Gastroesophageal sphincter (tissue), 4 donors: Measurements from ENCODE around the gene PTPRU. TPM values are rescaled to one million over a fixed set of nuclear protein-coding genes. Genes with fewer than 3 reads are reported as not detected.

Source experiments
- ATAC-seq: fragments of 150-250 bp; one replicate; pipeline ENCODE4 v1.9.1; 2016; ENCODE audit warnings: mild to moderate bottlenecking, moderate library complexity
- H3K27ac ChIP-seq, 4 donors: fragments of 200-600 bp; sonication (generic) in 3 of 4; 1 replicate in 3 of 4; 2 replicates in 1 of 4; pipeline ENCODE4 v1.5.1; 2016 to 2019
- H3K27me3 ChIP-seq: fragments of 200-600 bp; sonication (generic); one replicate; pipeline ENCODE4 v1.5.1; 2019
- H3K36me3 ChIP-seq, 2 donors: fragments of 200-600 bp; sonication (generic); one replicate each; pipeline ENCODE4 v1.5.1; 2019; ENCODE audit warnings: control low read depth in 1 of 2
- H3K4me1 ChIP-seq, 3 donors: fragments of 200-600 bp; sonication (generic); 1 replicate in 2 of 3; 2 replicates in 1 of 3; pipeline ENCODE4 v1.5.1; 2016 to 2019; ENCODE audit warnings: control low read depth in 2 of 3
- H3K4me3 ChIP-seq, 2 donors: fragments of 200-600 bp; sonication (generic); one replicate each; pipeline ENCODE4 v1.5.1; 2019; ENCODE audit warnings: mild to moderate bottlenecking in 1 of 2, moderate library complexity in 1 of 2
- H3K9me3 ChIP-seq, 3 donors: fragments of 200-600 bp; sonication (generic); one replicate each; pipeline ENCODE4 v1.5.1; 2017 to 2019; ENCODE audit warnings: control low read depth in 2 of 3
- CTCF ChIP-seq, 4 experiments: fragments of 200-600 bp in 2 of 4; fragments of 450-650 bp in 2 of 4; sonication (generic) in 1 of 4; IDR thresholded peaks; one replicate each; pipeline ENCODE4 v1.5.1; 2017 to 2019; ENCODE audit warnings: antibody characterized with exemption in 4 of 4, mild to moderate bottlenecking in 2 of 4, moderate library complexity in 2 of 4
- EP300 ChIP-seq: sonication (generic); formaldehyde crosslinking; IDR thresholded peaks from one replicate; pipeline ENCODE4 v1.6.1; 2017; ENCODE audit warnings: antibody characterized with exemption, mild to moderate bottlenecking
- POLR2A ChIP-seq, 2 donors: fragments of 450-650 bp; IDR thresholded peaks; one replicate each; pipeline ENCODE4 v1.6.1; 2017; ENCODE audit warnings: antibody characterized with exemption in 2 of 2, mild to moderate bottlenecking in 2 of 2, moderate library complexity in 1 of 2
- POLR2AphosphoS5 ChIP-seq: sonication (generic); formaldehyde crosslinking; IDR thresholded peaks from one replicate; pipeline ENCODE4 v1.6.1; 2017; ENCODE audit warnings: antibody characterized with exemption
- WGBS, 2 donors: methylation state at CpG; one replicate each; pipeline ENCODE4 v1.1.5; 2018; ENCODE audit warnings: low coverage in 1 of 2; 5-methylcytosine and 5-hydroxymethylcytosine counted together
- total RNA-seq, 4 donors: library from RNA; depleted of rRNA; stranded (reverse); fragments of >200 nt; gene quantifications; one replicate each; pipeline ENCODE4 v1.1.0, GENCODE V29; 2016

PTPRU gene
- total RNA-seq, 4 donors from 2014 or later = 11.1 to 30.5 (median 23.7) TPM

- no CpG with 5 or more reads among the region's 5 CpGs for WGBS, 2 donors
- no peak for ATAC-seq
These were observed 81.7 kb downstream of the PTPRU start for GRCh38 chr1:29317916-29318530.

GRCh38 chr1:29318724-29319123 lies 82.4 kb downstream of the PTPRU start:
- Histone ChIP-seq H3K4me3 (no peak overlapping the region), H3K4me1 (no peaks in the 10 kb centered on the region), H3K27me3 (no peaks in the 10 kb centered on the region), H3K27ac (no peak overlapping the region), H3K36me3 (peaks cover 0 to 76% of the 10 kb centered on the region in 2 donors), H3K9me3 (no peaks in the 10 kb centered on the region)
- TF ChIP-seq POLR2AphosphoS5 (no peak), CTCF (IDR thresholded peaks at IDR 0.05) (no peak), POLR2A (IDR thresholded peaks at IDR 0.05) (no peak), EP300 (no peak)
- ATAC-seq = no peak
- 55 to 80% methylated on average over 2 to 10 of the region's 10 CpGs for WGBS, 2 donors

More at GRCh38 chr1:29317916-29318530, 81.7 kb downstream of the PTPRU start:
- Histone ChIP-seq H3K27me3 (no peaks in the 10 kb centered on the region), H3K27ac (no peak overlapping the region), H3K4me1 (no peaks in the 10 kb centered on the region), H3K36me3 (peaks cover 0 to 70% of the 10 kb centered on the region in 2 donors), H3K9me3 (no peaks in the 10 kb centered on the region), H3K4me3 (no peak overlapping the region)
- no peak for TF ChIP-seq EP300
- no peak for TF ChIP-seq POLR2A (IDR thresholded peaks at IDR 0.05)
- no peak for TF ChIP-seq POLR2AphosphoS5
- no peak for TF ChIP-seq CTCF (IDR thresholded peaks at IDR 0.05)

DNA sequence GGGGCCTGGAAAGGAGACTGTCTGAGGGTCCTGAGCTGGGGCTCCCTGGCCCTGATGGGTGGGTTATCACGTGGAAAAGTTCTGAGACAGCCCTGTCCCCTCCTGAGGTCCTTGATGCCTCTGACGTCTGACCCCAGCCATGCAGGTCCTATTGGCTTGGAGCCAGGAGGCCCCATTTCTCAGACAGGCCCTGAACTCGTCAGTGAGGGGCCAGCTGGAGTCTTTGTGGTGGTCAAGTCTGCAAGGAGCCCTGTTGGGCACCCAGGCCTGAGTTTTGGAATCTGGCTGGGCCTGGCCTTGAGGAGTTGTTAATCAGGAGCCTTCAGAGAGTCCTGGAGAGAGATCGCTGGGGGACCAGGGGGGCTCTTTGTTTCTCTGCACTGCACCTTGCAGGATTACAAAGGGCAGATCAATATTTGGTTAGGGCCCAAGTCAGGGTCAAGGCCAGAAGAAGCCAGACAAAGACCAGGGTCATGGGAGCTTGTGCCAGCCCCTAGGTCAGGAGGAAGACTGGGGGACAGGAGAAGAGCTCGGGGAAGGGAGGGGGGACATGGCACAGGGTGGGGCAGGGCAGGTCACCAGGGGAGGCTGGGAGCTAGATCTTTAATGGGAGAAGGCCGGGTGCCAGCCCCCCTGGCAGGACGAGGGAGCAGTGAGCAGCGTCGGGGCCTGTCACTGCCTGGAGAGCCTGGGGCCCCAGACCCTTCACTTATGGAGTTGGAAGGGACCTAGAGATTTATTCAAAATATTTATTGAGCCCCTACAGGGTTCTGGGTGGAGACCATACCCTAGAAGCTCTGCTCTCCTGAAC lies 83.2 kb downstream of the PTPRU start:
- Histone ChIP-seq H3K36me3 (peaks cover 0 to 74% of the 10 kb centered on the region in 2 donors), H3K9me3 (no peaks in the 10 kb centered on the region), H3K27ac (no peak overlapping the region), H3K4me3 (no peak overlapping the region), H3K4me1 (no peaks in the 10 kb centered on the region), H3K27me3 (no peaks in the 10 kb centered on the region)
- 82% methylated on average over 5 of the region's 9 CpGs; no CpG with 5 or more reads in 1 of the 2 donors for WGBS, 2 donors
- no peak for ATAC-seq
- TF ChIP-seq POLR2A (IDR thresholded peaks at IDR 0.05) (no peak), CTCF (IDR thresholded peaks at IDR 0.05) (no peak), POLR2AphosphoS5 (no peak), EP300 (no peak)

DNA sequence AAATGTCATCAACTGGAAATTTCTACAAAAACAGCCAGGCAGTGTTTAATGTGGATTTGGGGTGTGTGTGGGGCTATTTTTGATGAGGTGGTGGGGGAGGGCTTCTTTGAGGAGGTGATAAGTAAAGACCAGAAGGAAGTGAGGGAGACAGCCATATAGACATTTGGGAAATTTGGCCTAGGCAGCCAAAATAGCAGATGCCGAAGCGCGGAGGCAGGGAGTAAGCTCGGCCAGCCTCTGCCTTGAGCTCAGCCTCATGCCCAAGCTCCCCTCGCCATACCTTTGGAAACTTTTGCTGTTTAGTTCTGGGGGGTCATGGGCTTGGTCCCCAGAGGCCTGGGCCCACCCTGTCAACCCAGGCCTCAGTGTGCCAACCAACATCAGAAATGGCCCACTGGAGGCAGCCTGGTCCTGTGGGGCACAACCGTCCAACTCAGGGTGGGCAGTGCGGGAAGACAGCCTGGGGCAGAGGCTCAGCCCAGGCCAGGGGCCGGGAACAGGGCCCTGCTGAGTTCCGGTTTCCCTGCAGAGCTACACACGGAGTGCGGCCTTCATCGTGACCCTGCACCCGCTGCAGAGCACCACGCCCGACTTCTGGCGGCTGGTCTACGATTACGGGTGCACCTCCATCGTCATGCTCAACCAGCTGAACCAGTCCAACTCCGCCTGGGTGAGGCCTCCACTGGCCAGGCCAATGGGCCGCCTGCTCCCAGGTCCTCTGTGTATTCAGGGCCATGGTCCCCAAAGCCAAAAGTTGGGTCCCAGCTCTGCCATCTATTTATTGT lies 84.0 kb downstream of the PTPRU start:
- TF ChIP-seq CTCF (IDR thresholded peaks at IDR 0.05) (no peak), POLR2AphosphoS5 (no peak)
- no peak for ATAC-seq
- no peaks in the 10 kb centered on the region for H3K9me3 ChIP-seq
- 96 to 100% methylated on average over 3 to 7 of the region's 21 CpGs for WGBS, 2 donors
- H3K36me3 ChIP-seq = peaks cover 0 to 69% of the 10 kb centered on the region in 2 donors
- no peak overlapping the region for H3K4me3 ChIP-seq
- H3K27me3 ChIP-seq = no peaks in the 10 kb centered on the region
- H3K27ac ChIP-seq = no peak overlapping the region
- no peaks in the 10 kb centered on the region for H3K4me1 ChIP-seq
